Stimulated activated CD4-positive, alpha-beta T cell treated with anti-CD3 and anti-CD28 coated beads, Interleukin-12 subunit alpha, Interleukin-12 subunit beta, amount 100 ng/mL, for 4 hours (primary cell): ENCODE data around the gene GPC6.

Source experiments
- DNase-seq: peaks from one replicate; pipeline ENCODE4 v3.0.0-alpha.2; 2020

GPC6 gene

GRCh38 chr13:93951108-93951507 is 724.5 kb downstream of the GPC6 start:
- DNase-seq, result no peak

- DNase-seq, result no peak
These were observed 725.3 kb downstream of the GPC6 start for GRCh38 chr13:93951951-93952350.

- DNase-seq, result no peak
These were observed 727.2 kb downstream of the GPC6 start for GRCh38 chr13:93953841-93954240.

GRCh38 chr13:93955904-93956303 is 729.3 kb downstream of the GPC6 start:
- no peak for DNase-seq

- no peak for DNase-seq
These were observed 729.8 kb downstream of the GPC6 start for GRCh38 chr13:93956426-93956825.

- no peak for DNase-seq
These were observed 730.8 kb downstream of the GPC6 start for GRCh38 chr13:93957371-93957770.

GRCh38 chr13:93959796-93960533 is 733.4 kb downstream of the GPC6 start:
- no peak for DNase-seq

GRCh38 chr13:93963266-93964145 is 736.9 kb downstream of the GPC6 start:
- no peak for DNase-seq

- no peak for DNase-seq
These were observed 737.5 kb downstream of the GPC6 start for GRCh38 chr13:93964146-93964512.

- no peak for DNase-seq
These were observed 739.0 kb downstream of the GPC6 start for GRCh38 chr13:93965587-93965986.

GRCh38 chr13:93966267-93966936 is 739.8 kb downstream of the GPC6 start:
- no peak for DNase-seq

- no peak for DNase-seq
These were observed 740.7 kb downstream of the GPC6 start for GRCh38 chr13:93967286-93967685.

GRCh38 chr13:93975242-93975641 is 748.6 kb downstream of the GPC6 start:
- DNase-seq, result no peak

GRCh38 chr13:93976528-93976927 is 749.9 kb downstream of the GPC6 start:
- no peak for DNase-seq

GRCh38 chr13:93977986-93978385 is 751.4 kb downstream of the GPC6 start:
- DNase-seq, result no peak

- DNase-seq, result no peak
These were observed 754.9 kb downstream of the GPC6 start for GRCh38 chr13:93981426-93981977.

- no peak for DNase-seq
These were observed 755.7 kb downstream of the GPC6 start for GRCh38 chr13:93982179-93982918.

GRCh38 chr13:93984052-93984451 is 757.4 kb downstream of the GPC6 start:
- DNase-seq, result no peak

GRCh38 chr13:93984876-93985275 is 758.3 kb downstream of the GPC6 start:
- DNase-seq, result no peak

- DNase-seq, result no peak
These were observed 760.9 kb downstream of the GPC6 start for GRCh38 chr13:93987458-93987857.

- DNase-seq, result no peak
These were observed 765.0 kb downstream of the GPC6 start for GRCh38 chr13:93991569-93991968.

- DNase-seq, result no peak
These were observed 769.9 kb downstream of the GPC6 start for GRCh38 chr13:93996481-93996880.

GRCh38 chr13:94006296-94006695 is 779.7 kb downstream of the GPC6 start:
- DNase-seq, result no peak
